ENCODE measurements around the gene SPTLC3.
A peak's percentile ranks its signal among the peaks of the same experiment; 100 is the strongest.

SPTLC3 gene

GRCh38 chr20:13147071-13147963, 138.5 kb downstream of the SPTLC3 start:
- DNase-seq, result no peak

GRCh38 chr20:13147971-13148370, 139.2 kb downstream of the SPTLC3 start:
- no peak for DNase-seq

- DNase-seq, result no peak
Measured at GRCh38 chr20:13148402-13148801, 139.6 kb downstream of the SPTLC3 start.

- no peak for DNase-seq
Measured at GRCh38 chr20:13148961-13149360, 140.2 kb downstream of the SPTLC3 start.

DNA sequence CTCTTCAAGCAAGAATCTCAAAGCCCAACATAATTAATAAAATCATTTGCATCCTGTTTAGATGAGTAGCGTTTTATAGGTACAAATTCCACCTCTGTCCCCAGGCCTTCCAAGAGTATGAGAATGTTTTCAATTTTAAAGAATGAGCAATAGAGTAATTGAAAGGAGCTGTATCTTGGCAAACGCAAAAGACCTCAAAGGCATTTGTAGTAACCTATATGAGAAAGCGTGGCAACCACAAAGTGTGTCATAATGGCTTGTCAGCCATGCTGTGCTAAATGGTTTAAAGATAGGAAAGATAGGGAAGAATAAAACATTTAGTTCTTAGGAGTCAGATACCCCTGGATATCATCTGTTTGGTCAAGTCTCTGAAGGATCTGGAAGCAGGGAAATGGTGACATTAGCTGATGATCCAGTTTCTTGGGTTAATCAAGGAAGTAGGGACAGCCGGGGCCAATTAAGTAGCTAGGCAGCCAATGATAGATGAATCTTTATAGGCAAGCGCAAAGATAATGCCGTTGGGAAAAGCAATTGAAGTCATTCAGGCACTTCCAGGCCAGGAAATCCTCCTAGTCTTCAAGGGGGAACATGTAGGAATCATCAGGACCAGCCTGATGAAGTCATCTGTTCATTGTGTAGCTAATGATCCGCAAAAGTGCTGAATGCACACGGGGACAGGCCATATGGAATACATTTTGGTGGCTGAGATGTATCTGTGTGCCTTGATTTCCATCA, 140.8 kb downstream of the SPTLC3 start:
- no peak for DNase-seq

- DNase-seq, result peak; percentile 6
Measured at GRCh38 chr20:13158369-13158768, 149.6 kb downstream of the SPTLC3 start.

GRCh38 chr20:13159889-13160288, 151.1 kb downstream of the SPTLC3 start:
- no peak for DNase-seq

GRCh38 chr20:13165203-13165602, 156.4 kb downstream of the SPTLC3 start:
- no peak for DNase-seq

GRCh38 chr20:13166011-13166410, 157.2 kb downstream of the SPTLC3 start:
- no peak for DNase-seq

DNA sequence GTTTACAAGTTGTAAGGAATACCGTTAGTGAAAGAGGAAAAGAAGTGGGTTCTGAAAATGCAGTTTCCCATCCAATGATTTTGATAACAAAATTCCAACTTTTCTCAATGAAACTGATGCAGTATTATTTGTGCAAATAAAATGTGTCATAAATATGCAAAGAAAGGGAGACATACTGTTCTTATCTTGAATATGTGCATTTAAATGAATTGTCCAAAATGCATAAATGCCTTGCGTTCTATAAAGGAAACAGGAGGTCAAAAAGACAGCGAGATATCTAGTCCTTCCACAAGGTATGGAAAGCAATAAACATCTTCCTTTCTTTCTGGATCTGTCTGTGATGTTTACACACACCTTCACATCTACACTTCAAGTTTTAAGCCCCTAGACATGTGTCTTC, 157.7 kb downstream of the SPTLC3 start:
- no peak for DNase-seq

- DNase-seq, result no peak
Measured at GRCh38 chr20:13169086-13169485, 160.3 kb downstream of the SPTLC3 start.

DNA sequence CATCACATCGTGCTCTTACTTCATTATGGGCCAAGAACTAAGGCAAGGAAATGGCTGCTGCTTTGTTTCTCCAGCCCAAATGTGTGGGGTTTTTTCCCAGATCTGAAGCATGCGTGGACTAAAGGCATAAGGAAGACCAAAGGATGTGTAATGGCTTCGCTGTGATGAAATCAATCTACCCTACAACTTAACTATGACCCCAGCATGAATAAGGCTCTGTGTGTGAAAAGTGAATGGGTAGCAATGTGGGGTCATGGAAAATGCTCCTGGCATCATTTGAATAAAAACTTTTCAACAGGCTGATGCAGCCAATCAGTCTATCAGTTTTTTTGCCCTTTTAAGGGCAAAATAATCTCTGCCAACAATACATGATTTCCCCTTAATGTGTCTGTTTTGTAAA, 162.0 kb downstream of the SPTLC3 start:
- DNase-seq, result no peak

- no peak for DNase-seq
Measured at GRCh38 chr20:13173201-13173600, 164.4 kb downstream of the SPTLC3 start.

DNA sequence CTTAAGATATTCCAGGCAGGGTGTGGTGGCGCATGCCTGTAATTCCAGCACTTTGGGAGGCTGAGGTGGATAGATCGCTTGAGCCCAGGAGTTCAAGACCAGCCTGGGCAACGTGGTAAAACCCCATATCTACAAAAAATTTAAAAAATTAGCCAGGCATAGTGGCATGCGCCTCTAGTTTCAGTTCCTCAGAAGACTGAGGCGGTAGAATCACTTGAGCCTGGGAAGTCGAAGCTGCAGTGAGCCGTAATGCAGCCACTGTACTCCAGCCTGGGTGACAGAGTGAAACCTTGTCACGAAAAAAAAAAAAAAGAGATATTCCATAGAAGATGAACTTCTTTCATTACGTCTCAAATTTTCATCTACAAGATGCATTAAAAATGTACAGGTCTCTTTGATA, 165.6 kb downstream of the SPTLC3 start:
- DNase-seq, result no peak

- peak; percentile 6 for DNase-seq
Measured at GRCh38 chr20:13180986-13181889, 172.5 kb downstream of the SPTLC3 start.

DNA sequence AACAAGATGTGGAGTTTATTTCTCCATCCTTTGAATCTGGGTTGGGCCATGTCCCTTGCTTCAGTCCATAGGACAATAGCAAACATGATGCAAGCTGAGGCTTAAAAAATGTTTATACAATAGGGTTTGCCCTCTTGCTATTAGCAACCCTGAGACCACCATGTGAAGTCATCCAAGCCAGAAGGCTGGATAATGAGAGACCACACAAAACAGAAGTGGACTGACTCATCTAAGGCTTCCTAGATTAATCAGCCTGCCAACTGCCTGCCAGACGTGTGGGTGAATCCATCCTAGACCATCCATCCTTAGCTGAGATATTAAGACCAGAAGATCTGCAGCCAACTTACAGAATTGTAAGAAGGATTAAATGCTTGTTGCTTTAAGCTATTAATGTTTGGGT, 174.2 kb downstream of the SPTLC3 start:
- DNase-seq, result no peak

GRCh38 chr20:13186043-13186774, 177.4 kb downstream of the SPTLC3 start:
- no peak for DNase-seq

GRCh38 chr20:13187899-13188298, 179.1 kb downstream of the SPTLC3 start:
- no peak for DNase-seq

- no peak for DNase-seq
Measured at GRCh38 chr20:13199279-13199678, 190.5 kb downstream of the SPTLC3 start.

GRCh38 chr20:13200767-13201500, 192.2 kb downstream of the SPTLC3 start:
- no peak for DNase-seq

DNA sequence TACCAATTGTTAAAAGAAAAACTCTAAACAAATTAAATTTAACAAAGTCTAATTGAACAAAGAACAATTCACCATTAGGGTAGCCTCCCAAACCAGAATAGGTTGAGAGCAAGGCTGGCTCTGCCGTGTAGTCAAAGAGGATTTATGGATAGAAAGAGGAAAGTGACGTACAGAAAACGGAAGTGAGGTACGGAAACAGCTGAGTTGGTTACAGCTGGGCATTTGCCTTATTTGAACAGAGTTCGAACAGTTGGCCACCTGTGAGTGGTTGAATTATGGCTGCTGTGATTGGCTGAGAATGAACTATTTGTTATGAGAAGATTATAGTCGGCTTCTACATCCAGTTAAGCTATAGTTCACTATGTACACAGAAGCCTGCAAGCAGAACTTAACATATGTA, 193.8 kb downstream of the SPTLC3 start:
- no peak for DNase-seq

DNA sequence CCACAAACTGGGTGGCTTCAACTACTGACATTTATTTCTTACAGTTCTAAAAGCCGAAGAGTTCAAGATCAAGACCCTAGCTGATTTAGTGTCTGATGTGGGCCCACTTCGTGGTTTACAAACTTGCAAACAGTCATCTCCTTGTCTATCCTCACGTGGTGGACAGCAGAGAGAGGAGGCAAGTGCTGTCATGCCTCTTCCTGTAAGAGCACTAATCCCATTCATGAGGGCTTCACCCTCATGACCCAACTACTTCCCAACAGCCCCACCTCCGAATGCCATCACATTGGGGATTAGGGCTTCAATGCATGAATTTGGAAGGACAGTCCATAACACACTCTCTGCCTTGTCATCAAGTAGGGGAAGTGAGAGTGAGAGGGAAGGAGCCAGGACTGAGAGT, 196.7 kb downstream of the SPTLC3 start:
- DNase-seq, result no peak

Data from OCI-M1 (cell line).